Astrocyte (in vitro differentiated cells and primary cell): ENCODE measurements around the gene FAM149B1.

Experiments used
- CTCF ChIP-seq: IDR thresholded peaks from 2 replicates; pipeline ENCODE4 v1.5.1; 2011; ENCODE audit warnings: low read depth, mild to moderate bottlenecking, inconsistent platforms, low read length, moderate library complexity; ENCODE audit not compliant: insufficient read depth
- EZH2 ChIP-seq: IDR thresholded peaks from 2 replicates; pipeline ENCODE4 v1.6.1; 2012; ENCODE audit warnings: mild to moderate bottlenecking, low read length, inconsistent platforms; ENCODE audit not compliant: insufficient read depth

DNA sequence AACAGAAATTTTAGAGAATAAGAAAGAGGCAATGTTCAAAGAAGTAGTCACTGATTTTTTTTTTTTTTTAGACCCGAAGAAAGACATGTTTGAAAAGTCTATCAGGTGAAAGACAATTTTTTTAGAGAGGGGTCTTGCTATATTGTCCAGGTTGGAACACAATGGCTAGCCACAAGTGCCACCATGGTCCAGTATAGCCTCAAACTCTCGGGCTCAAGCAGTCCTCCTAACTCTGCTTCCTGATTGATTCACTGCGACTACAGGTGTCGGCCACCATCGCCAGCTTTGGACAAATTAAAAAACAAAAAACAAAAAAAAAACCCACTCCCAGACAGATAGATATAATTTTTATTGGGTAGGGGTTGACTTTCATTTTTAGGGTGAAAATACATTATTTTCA lies 22.3 kb downstream of the FAM149B1 start:
- TF ChIP-seq CTCF, result no peak
- TF ChIP-seq EZH2, result no peak
